Astrocyte of the hippocampus (primary cell): ENCODE results near the gene RAPGEF5.

Experiments used
- DNase-seq: peaks from one replicate; pipeline ENCODE4 v3.0.0; 2011; ENCODE audit warnings: low read depth, low spot score

The RAPGEF5 gene

DNA sequence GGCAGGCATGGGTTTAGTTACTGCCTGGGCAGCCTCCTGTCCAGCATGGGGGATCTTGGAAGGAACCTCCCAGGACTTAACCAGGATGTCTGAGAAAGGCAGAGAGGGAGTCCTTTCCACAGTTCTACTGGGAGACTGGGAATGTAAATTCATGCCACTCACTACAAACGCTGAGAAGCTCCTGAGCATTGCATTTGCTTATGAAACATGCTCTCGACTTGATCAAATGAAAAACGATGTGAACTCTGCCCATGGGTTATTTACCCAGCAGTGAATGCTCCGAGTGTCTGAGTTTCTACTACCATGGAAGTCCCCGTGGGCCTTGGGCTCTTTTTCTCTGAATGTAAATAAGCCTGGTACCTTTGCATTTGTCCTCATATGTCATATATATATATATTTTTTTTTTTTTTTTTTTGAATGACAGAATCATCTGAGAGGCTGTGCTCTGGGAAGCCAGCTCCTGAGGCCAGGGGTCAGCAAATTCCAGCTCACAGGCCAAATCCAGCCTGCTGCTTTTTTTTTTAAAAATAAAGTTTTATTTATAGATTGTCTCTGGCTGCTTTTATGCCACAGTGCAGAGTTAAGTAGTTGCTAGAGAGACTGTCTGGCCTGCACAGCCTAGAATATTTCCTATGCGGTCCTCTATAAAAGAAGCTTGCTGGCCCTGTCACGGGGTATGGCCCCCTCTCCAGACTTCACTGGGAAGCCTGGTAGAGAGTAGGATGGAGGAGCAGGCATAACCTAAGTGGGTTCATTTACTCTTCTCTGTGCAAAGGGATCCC, 21.4 kb upstream of the RAPGEF5 start:
- no peak for DNase-seq

GRCh38 chr7:22377703-22378102, 20.7 kb upstream of the RAPGEF5 start:
- no peak for DNase-seq

DNA sequence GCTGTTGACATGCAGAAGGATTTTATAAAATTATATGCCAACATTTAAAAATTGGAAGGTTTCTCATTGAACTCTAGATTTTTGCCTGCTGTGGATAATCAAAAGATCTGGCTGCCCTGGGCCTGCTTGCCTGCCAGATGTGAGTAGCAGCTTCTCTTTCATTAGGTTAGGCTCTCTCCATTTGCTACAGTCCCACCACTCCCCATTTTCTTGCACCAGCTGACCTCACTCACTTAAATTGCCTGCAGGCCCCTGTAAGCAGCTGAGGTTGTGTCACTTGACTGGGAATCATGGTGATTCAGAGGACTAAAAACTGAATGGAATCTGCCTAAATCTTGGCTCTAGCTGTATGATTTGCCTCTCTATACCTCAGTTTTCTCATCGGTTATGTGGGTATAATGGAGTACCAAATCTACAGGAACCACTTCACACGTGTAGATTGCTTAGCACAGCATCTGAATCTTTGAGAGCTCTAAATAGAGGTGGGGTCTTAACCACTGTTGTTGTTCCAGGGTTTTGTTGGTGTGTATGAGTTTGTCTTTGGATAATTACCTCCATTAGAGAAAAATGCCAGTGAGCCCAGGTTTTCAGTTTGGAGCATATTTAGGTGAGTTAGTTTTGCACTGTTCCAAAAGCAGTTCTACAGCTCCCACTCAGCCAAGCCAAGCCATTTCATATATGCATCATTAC, 18.6 kb upstream of the RAPGEF5 start:
- no peak for DNase-seq

- no peak for DNase-seq
Observed at GRCh38 chr7:22373911-22374310, 17.0 kb upstream of the RAPGEF5 start.

- DNase-seq, result no peak
Observed at GRCh38 chr7:22373388-22373787, 16.4 kb upstream of the RAPGEF5 start.

DNA sequence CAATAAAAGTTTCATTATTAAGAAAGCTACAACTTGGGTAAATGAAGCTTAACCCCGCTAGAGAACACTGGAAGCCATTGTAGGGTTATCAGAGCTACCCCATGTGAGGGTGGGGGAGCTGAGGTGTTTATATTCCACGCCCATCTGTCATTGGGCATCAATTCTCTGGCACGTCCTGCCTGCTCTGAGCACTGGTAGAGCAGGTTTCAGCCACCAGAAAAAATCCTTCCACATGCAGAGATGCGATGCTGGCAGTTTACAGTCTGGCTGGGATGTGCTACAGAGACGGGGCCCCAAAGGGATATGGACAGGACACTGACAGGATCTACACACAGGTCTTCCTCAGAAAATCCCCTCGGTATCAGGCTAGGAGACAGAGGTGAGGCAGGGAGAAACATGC, 15.9 kb upstream of the RAPGEF5 start:
- no peak for DNase-seq

GRCh38 chr7:22371878-22372277, 14.9 kb upstream of the RAPGEF5 start:
- no peak for DNase-seq

DNA sequence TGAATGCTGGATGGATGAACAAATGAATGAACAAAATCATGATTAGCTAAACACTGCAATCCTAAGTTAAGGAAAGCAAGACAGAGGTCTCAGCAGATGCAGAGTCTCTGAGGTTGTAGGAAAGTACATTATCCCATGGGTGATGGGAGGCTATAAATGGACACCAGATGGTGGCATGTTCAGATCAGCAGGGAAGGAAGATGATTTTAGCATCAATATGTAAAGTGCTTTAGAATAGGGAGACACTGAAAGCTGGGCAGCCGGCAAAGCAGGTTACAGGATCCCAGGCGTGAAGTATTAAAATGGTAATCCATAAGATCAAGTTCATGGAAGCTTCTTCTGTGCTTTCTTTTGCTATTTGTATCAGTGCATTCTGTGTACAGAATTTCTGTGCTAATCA, 7.9 kb upstream of the RAPGEF5 start:
- DNase-seq, result no peak

- no peak for DNase-seq
Observed at GRCh38 chr7:22363756-22364422, 6.9 kb upstream of the RAPGEF5 start.

DNA sequence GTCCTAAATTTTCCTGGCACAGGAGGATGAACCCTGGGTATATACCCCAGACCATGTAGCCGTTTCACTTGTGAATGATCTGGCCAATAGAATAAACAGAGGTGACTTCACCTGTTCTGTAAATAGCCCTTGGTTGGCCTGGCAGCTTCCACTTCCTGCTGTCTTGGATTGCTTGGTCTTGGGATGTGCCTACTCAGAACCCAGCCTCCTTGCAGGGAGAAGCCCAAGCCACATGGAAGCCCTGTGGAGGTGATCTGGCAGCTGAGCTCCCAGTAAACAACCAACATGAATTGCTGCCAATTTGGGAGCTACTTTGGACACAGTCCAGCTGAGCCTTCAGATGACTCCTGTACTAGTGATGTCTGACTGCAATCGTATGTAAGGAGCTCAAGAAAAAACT, 4.8 kb upstream of the RAPGEF5 start:
- peak; percentile 39 for DNase-seq

GRCh38 chr7:22361320-22361719, 4.4 kb upstream of the RAPGEF5 start:
- no peak for DNase-seq

DNA sequence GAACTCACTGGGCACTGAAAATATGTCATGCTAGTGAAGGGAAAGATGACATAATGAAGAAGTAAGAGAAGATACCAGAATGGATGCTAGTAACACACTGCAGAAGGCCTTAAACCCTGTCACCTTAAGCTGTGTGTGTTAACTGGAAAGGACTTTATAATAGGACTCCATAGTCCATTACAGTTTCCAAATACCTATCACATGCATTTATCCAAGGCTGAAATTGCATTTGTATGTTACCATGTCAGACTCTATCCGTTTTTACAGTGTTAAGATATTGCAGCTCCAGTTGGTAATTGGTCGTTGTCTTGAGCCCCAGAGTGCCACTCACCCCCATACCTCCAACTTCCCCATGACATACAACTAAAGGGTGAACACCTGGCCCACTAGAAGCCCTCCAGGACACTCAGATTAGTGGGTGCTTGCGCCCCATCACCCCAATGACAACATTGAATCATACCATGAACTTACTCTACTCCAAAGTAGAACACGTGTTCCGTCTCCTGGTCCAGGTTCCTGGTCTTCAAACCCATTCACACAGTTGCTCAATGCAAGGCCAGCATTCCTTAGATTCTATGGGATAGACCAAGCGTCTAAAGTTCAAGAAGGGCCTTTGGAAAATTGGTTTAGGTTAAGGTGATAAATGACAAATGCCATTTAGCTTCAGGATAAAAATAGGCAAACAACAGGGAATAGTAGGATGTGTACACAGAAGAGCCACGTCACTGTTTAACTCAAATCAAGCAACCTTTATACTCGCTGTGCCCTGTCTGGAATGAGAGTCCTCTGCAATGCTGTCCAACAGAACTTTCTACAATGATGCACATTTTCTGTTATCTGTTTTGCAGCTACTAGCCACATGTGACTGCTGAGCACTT, 2.1 kb upstream of the RAPGEF5 start:
- DNase-seq, result no peak

DNA sequence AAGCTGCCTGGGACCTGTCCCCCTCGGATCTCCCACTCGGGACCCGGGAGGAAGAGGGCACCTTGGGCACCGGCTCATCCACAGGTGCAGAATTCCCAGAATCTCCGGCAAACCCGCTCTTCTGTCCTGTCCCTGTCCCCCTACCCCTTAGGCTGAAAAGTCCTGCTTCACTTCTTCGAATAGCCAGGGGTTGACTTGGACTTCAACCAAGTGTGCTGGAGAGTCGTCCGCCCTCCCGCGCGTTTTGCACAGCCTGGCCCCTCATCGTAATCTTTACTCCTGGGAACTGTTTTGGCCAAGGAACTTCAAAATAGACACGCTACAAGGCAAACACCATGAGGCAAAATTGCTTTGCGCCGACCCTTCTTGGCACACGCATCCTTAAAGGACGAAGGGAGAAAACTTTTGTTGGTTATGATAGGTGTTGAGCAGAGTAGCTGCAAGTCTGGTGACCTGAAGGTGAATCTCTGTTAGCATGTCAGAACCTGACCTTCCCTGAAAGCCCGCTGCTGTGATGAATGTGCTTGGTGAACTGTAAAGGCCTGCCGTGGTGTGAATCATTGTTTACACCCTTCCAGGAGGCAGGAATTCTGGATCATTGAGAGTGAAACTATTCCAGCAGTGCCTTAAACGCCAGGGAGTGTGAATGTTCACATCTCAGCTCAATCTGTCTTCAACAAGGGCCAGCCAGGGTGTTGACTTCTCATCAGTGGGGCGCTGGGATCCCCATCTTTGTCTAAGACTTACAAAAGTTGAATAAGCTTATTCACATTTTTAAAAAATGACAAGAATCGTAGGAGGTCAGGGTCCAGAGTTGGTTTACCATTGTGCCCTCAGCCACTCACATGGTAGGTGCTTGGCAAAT, 589 bp upstream of the RAPGEF5 start:
- DNase-seq, result peak; percentile 77

DNA sequence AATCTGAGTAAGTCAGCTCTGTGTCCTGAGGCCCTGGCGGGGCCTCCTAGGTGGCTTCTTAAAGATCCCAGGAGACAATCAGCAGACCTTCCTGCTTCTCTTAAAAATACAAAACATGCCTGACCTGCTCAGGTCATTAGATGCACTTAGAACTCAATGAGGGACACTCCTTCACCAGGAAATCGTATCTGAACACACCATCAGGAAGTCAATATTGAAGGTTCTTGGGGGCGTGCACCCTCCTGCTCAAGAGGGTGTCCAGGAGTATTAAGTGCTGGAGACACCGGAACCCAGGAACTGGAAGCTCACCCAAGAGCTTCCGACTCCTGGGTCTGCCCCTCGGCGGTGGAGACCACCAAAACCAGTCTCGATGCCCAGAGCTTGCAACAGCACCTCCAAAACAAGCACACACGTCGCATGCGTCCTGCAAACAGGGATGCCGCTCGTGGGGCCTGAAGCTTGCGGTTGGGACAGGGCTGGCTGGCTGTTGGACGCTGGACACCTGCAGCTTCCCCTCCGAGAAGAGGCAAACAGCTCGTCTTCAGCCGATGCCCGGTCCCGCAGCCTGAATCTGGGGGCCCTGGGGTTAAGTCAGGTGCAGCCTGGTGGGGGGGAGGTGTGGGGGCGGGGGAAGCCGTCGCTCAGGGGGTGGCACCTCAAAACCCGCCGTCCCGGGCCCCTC, 803 bp downstream of the RAPGEF5 start:
- peak; percentile 15 for DNase-seq

- DNase-seq, result no peak
Observed at GRCh38 chr7:22355620-22356009, 1.3 kb downstream of the RAPGEF5 start.

DNA sequence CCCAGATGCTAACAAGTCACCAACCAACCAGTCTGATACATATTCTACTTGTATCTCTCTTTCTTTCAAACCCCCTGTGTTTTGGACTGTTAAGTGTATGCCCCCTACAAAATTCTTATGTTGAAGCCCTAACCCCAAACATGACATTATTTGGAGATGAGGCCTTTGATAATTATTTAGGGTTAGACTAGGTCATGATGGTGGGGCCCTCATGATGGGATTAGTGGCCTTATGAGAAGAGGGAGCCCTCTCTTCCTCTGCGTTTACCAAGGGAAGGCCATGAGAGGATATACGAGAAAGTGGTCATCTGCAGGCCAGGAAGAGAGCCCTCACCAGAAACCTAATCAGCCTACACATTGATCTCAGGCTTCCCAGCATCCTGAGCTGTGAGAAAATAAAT, 2.5 kb downstream of the RAPGEF5 start:
- DNase-seq, result no peak

DNA sequence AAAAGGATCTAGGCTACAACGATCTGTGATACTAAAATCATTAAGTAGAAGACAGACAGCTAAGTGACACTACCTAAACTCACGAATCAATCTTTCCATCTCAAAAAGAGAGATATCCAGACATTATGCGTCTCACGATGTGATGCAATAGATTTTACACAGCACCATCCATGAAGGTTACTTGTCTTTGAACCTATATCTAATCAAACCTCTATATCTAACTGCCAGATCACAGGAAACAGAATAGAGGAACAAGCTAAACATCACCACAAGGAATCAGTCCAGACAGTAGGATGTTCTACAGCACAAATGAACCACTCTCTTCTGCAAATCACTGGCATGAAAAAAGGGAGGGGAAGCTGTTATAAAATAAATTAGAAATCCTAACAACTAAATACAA, 4.1 kb downstream of the RAPGEF5 start:
- DNase-seq, result no peak

GRCh38 chr7:22351878-22352277, 5.1 kb downstream of the RAPGEF5 start:
- no peak for DNase-seq

- no peak for DNase-seq
Observed at GRCh38 chr7:22351329-22351692, 5.6 kb downstream of the RAPGEF5 start.
